Neutrophil (primary cell): Measurements from ENCODE around the gene CDC40.

Experiments used
- H3K27ac ChIP-seq: fragments of 200-600 bp; sonication (generic); 2 replicates; pipeline ENCODE4 v1.5.1; 2016; ENCODE audit warnings: mild to moderate bottlenecking, moderate library complexity
- H3K27me3 ChIP-seq: fragments of 200-600 bp; sonication (generic); 2 replicates; pipeline ENCODE4 v1.6.0; 2016; ENCODE audit warnings: mild to moderate bottlenecking
- H3K36me3 ChIP-seq: fragments of 200-600 bp; sonication (generic); 2 replicates; pipeline ENCODE4 v1.5.1; 2017
- H3K4me1 ChIP-seq, 2 experiments: fragments of 200-600 bp in 1 of 2; sonication (generic) in 1 of 2; 1 replicate in 1 of 2; 2 replicates in 1 of 2; pipeline versions ENCODE4 v1.5.1 to v1.6.1; 2013 to 2016; ENCODE audit warnings: low read depth in 1 of 2, low read length in 1 of 2, mild to moderate bottlenecking in 1 of 2, moderate library complexity in 1 of 2; ENCODE audit not compliant: control insufficient read depth in 1 of 2, insufficient read depth in 1 of 2
- H3K4me3 ChIP-seq, 2 experiments: fragments of 200-600 bp in 1 of 2; sonication (generic) in 1 of 2; 1 replicate in 1 of 2; 2 replicates in 1 of 2; pipeline ENCODE4 v1.5.1; 2013 to 2016; ENCODE audit warnings: low read depth in 1 of 2, low read length in 1 of 2, mild to moderate bottlenecking in 1 of 2, moderate library complexity in 1 of 2
- H3K9me3 ChIP-seq: fragments of 200-600 bp; sonication (generic); 2 replicates; pipeline ENCODE4 v1.5.1; 2016
- CTCF ChIP-seq: fragments of 200-600 bp; sonication (generic); IDR thresholded peaks from 2 replicates; pipeline ENCODE4 v1.5.1; 2016; ENCODE audit warnings: antibody characterized with exemption

Gene CDC40

GRCh38 chr6:110207652-110208051 is 27.4 kb downstream of the CDC40 start:
- no peaks in the 10 kb centered on the region for H3K27me3 ChIP-seq
- peaks cover 55% of the 10 kb centered on the region for H3K36me3 ChIP-seq
- no peak overlapping the region for H3K27ac ChIP-seq
- no peaks in the 10 kb centered on the region for H3K4me1 ChIP-seq
- no peak overlapping the region for H3K4me3 ChIP-seq
- no peaks in the 10 kb centered on the region for H3K9me3 ChIP-seq
- TF ChIP-seq CTCF: no peak

- no peak overlapping the region for H3K4me3 ChIP-seq
- no peaks in the 10 kb centered on the region for H3K27me3 ChIP-seq
- peaks cover 91% of the 10 kb centered on the region for H3K36me3 ChIP-seq
- no peaks in the 10 kb centered on the region for H3K4me1 ChIP-seq
- no peaks in the 10 kb centered on the region for H3K9me3 ChIP-seq
- H3K27ac ChIP-seq: no peak overlapping the region
- no peak for TF ChIP-seq CTCF
Observed at GRCh38 chr6:110211753-110212152, 31.5 kb downstream of the CDC40 start.

GRCh38 chr6:110214338-110214737 is 34.1 kb downstream of the CDC40 start:
- no peaks in the 10 kb centered on the region for H3K9me3 ChIP-seq
- no peak for TF ChIP-seq CTCF
- H3K27ac ChIP-seq: no peak overlapping the region
- H3K4me1 ChIP-seq: no peaks in the 10 kb centered on the region
- H3K4me3 ChIP-seq: no peak overlapping the region
- no peaks in the 10 kb centered on the region for H3K27me3 ChIP-seq
- H3K36me3 ChIP-seq: peaks cover 96% of the 10 kb centered on the region

- Histone ChIP-seq H3K27me3 (no peaks in the 10 kb centered on the region), H3K9me3 (no peaks in the 10 kb centered on the region), H3K4me3 (no peak overlapping the region), H3K36me3 (peaks cover 98% of the 10 kb centered on the region), H3K4me1 (no peaks in the 10 kb centered on the region), H3K27ac (no peak overlapping the region)
- no peak for TF ChIP-seq CTCF
Observed at GRCh38 chr6:110216140-110216539, 35.9 kb downstream of the CDC40 start.

GRCh38 chr6:110217266-110217665 is 37.0 kb downstream of the CDC40 start:
- no peaks in the 10 kb centered on the region for H3K4me1 ChIP-seq
- no peak overlapping the region for H3K27ac ChIP-seq
- H3K4me3 ChIP-seq: no peak overlapping the region
- no peaks in the 10 kb centered on the region for H3K27me3 ChIP-seq
- peaks cover 96% of the 10 kb centered on the region for H3K36me3 ChIP-seq
- no peaks in the 10 kb centered on the region for H3K9me3 ChIP-seq
- no peak for TF ChIP-seq CTCF

- Histone ChIP-seq H3K4me1 (no peaks in the 10 kb centered on the region), H3K27me3 (no peaks in the 10 kb centered on the region), H3K36me3 (peaks cover 93% of the 10 kb centered on the region), H3K4me3 (no peak overlapping the region), H3K9me3 (no peaks in the 10 kb centered on the region), H3K27ac (no peak overlapping the region)
- no peak for TF ChIP-seq CTCF
Observed at GRCh38 chr6:110221738-110222137, 41.5 kb downstream of the CDC40 start.
